Measurements from ENCODE around the gene ZNF827.

Gene ZNF827

DNA sequence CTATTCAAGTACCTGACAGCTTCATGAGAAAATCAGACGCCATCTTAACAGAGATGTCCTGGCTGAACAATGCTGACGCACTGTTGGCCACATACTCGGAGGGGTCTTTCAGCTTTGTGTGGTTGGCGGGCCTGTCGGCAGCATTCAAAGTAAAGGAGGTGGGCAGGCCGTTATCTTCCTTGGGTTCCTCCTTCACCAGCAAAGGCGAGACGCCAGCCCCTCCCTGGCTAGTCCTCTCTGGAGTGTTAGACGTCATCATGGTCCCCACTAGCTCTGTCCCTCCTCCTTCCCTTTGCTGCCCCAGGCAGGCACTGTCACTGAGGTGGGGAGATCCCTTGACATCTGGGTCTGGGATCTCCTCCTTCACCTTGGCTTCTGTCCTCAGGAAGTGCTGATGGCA lies 53.0 kb downstream of the ZNF827 start:
- no peak for DNase-seq

DNA sequence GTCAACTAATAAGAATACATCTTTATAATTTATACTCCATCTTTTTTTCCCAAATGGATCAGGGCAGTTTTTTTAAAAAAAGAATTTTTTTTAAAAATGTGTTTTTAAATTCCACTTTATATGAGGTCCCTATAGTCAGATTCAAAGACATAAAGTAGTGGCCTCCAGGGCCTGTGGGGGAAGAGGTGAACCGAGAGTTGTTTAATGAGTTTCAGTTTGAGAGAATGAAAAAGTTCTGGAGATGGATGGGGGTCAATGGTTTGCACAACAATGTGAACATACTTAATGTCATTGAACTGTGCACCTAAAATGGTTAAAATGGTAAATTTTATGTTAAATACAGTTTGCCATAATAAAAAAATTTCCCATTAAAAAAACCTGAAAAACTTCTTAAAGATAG lies 53.8 kb downstream of the ZNF827 start:
- no peak for DNase-seq

DNA sequence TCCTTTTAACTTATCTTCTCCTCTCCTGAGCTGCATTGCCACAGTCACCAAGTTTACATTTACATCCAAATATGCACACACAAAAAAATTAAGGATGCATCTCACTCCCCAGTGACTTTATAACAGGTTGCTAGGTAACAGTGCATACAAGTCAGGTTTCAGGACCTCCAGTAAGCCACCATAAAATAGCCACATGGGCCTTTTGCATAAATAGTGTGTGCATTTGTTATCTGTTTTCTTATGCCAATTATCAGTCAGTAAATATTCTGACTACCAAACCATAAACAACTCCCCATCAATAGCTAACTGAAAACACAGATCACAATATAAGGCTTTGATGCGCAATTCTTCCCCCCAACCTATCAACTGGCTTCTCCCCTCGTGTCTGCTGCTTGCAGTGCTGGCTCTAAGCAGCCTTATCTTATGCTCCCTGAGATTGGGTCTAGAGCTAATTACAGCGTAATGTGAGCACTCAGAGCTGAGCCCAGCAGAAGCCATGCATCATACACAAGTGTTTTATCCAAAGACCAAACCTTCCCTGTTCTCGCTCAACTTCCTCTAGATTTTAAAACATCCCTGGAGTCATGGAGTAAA lies 55.4 kb downstream of the ZNF827 start:
- DNase-seq = no peak

DNA sequence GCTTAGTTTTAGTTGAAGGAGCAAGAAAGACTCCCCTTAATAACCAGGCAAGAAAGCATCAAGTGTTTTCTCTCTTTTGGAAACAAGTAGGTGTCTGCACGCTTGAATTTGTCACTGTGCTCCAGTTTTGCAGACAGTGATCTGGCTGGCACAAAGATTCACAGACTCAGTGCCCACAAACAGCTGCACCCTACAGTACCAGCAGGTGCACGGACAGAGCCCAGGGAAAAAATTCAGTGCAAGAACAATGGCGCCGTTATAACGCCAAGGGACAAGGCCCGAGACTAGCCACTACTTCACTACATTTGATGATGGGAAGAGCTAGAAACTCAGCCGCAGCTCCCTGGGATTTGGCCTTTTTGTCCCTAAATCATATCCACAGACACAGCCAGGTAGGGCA lies 56.0 kb downstream of the ZNF827 start:
- DNase-seq = no peak

GRCh38 chr4:145881989-145882388 lies 56.6 kb downstream of the ZNF827 start:
- DNase-seq = no peak

GRCh38 chr4:145881576-145881975 lies 57.0 kb downstream of the ZNF827 start:
- no peak for DNase-seq

DNA sequence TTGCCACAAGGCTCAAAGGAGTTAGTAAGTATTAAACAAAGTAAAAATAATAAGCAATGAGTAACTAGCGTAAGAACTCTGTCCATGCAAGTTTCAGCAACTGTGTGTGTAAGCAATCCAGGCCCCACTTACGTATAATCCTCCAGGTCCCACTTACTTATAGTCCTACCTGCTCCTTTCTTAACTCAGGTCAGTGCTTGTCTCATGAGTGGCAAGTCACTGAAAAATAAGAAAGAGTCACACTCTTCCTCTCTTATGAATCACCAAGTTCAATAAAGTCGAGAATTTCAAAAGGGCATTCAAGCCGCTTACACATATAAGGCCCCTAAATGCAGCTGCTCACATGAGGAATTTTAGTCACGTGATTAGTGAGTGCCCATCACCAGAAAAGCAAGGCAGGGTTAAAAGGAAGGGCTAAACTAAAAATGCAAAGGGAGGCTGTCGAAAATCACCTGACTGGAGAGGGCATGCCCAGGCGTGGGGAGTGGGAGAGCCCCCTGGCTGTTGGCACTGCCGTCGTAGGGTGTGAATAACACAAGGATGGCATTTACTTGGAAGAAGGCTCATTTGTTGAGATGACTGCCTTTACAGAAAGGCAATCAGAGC lies 58.2 kb downstream of the ZNF827 start:
- no peak for DNase-seq

- DNase-seq = no peak
These were observed 59.0 kb downstream of the ZNF827 start for GRCh38 chr4:145879598-145879997.

GRCh38 chr4:145878501-145879435 lies 59.9 kb downstream of the ZNF827 start:
- no peak for DNase-seq

DNA sequence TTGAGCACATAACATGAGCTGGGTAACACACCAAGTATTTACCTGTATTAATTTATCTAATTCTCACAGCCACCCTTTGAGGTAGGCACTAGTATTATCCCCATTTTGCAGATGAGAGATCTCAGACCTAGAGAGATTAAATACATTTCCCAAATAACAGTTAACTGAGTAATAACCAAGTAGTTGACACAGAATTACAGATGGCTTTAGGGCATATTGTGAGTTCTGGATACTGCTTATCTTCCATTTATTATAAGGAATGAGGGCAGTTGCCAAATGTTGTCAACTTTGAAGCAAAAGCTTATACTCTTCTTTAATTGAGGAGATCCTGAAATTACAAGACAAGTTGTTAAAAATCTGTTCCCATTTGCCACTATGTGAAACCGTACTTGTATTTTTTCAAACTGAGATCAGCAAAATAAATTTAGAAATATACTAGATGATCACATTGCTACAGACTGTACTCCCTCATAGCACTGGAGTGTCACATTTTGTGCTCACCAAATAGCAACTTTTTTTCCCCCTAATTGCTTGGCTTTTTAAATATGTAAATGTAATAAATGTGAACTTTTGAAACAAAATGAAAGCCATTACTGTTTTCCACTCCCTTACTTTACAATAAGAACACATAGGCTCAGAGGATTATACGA lies 62.0 kb downstream of the ZNF827 start:
- DNase-seq = no peak

- no peak for DNase-seq
These were observed 64.7 kb downstream of the ZNF827 start for GRCh38 chr4:145873901-145874300.

DNA sequence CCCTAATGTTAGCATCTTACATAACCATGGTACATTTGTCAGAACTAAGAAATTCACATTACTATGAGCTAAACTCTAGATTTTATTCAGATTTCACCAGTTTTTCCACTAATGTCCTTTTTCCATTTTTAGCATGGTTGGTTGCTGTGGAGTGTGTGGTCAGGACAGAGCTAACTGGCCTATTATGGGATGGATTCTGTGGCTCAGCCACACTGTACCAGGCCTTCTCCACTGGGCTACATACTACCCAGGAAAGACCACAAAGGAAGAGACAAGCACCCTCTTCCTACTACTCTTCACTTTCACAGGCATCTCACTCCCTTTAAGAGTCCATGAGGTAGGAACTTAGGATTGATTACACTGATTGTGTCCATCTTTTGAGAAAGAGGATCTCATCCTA lies 67.4 kb downstream of the ZNF827 start:
- DNase-seq = no peak

DNA sequence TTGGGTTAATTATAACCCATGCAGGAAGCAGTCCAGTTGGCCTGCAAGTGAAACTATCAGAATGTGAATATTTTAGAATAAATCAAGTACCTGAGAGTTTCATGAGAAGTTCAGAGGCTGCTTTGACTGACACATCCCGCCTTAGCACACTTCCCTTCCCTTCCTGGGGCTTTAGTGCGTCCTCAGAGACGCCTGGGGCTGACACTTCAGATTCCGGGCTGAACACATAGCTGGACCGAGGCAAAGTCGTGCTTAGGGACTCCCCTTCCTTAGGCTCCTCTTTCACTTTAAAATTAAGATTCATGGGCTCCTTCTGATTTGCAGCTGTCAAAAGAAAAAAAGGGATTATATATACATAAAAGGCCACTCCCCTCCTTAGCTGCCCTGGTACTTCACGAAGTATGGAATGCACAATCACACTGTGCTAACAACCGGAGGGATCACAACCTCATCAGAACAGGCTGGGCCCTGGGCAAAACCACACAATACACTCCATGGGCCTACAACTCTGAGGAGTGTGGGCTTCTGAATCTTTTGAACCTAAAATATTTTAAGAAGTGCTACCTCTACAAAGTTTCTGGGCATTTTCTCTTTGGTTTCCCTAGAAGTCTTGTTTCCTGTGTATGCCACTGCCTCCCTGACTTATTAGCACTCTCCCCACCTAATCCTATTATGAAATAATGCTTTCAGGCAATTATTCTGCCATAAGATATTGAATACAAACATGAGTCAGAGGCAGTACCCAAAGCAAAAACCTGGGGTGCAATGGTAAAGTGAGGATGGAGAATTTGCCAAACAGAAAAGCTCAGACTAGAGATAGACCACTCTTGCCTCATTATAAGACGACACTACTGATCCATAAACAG lies 68.2 kb downstream of the ZNF827 start:
- no peak for DNase-seq

DNA sequence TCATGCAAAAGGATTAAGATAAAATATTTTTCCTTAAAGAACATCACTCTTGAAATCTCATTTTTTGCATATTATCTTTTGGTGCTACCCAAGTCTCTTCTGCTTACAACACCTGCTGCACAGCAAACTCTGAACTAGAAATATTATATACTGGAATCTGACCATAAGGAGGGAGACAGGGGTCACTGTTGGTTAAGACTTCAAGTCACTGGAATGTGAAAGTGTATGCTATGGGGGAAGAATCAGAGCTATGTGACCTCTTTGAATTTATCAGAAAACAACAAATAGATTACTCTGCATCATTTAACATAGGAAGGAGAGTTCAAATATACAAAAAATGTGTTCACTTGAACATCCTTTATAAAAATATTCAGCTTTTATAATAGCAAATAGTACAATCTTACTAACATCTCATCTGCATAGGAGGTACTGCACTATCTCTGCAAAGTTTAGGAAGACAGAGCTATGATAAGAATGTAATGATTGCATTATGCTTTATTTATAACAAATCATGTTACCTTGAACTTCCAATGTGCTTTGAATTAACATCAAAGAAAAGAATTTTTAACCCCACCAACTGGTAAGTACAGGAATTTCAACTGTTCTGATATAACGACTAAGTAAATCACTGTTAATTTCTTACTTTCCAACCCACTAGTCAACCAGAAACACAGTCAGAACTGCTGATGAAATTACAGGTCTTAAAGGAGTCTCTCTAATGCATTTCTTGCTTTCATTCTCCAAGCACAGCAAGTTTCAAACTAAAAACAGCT lies 69.8 kb downstream of the ZNF827 start:
- no peak for DNase-seq

GRCh38 chr4:145867406-145867805 lies 71.2 kb downstream of the ZNF827 start:
- DNase-seq = no peak

DNA sequence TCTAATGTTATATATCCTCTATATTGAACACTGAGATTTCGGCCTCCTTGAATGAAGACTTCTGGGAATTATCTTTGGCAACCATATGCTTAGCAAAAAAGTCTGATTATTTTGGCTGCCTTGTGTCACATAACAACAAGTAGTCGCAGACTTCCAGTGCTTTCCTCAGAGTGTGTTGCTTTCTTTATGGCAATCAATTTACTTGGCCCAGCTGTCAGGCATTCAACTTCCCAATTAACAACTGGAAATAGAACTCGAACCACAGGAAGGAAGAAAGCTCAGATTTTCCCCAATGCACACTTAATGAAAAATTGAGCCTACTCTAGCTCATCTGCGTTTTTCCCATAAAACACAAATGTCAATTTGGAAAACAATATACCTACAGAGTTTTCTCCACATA lies 71.6 kb downstream of the ZNF827 start:
- no peak for DNase-seq

DNA sequence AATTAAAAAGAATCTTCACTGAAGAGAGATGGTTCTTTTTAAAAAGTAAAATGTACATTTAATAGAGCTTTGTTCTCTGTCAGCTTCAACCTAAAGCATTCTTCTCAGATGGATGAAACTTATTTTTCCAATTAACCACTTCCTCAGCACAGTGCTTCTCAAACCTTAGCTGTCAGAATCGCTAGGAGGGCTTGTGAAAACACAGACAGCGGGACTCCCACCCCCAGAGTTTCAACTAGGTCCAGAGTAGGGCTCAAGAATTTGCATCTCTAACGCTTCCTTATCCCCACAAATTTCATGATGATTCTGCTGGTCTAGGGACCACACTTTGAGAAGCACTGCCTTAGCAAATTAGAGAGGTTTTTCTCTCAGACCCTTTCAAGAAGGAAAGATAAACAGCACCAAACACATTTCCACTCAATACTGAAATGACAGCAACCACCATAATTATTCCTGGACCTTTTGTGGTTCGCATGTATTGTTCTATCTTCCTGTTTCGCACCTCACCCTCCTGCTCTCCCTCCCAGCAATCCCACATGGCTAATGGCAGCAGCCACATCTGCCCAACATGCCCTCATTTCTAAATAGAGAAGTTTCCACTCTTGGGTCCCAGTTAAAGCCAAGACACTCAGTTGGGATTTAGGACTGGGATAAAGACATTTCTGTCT lies 73.2 kb downstream of the ZNF827 start:
- no peak for DNase-seq

GRCh38 chr4:145863191-145863590 lies 75.4 kb downstream of the ZNF827 start:
- DNase-seq = no peak

- DNase-seq = no peak
These were observed 77.0 kb downstream of the ZNF827 start for GRCh38 chr4:145861336-145862318.

DNA sequence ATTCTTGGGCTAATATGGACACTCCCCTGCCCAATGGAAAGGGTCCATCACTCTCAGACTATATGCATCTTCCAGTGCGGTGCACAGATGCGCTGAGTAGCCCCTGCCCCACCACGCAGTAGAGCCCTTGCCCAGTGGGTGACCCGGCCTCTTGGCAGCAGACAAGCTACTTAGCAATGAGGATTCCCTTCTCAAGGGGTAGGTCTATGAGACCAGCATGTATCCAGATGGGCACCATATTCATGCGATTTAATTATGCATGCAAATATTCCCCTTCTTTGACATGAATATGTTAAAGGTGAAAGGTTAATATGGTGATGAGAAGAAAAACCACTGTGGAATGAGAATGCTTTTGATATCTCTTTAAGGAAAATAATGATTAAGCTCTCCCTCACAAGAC lies 77.7 kb downstream of the ZNF827 start:
- DNase-seq = no peak

Data from SHP77 (cell line).